ENCODE data around the gene FAM228B. TPM values are rescaled to one million over a fixed set of nuclear protein-coding genes. Genes with fewer than 3 reads are reported as not detected.

FAM228B gene
- polyA plus RNA-seq, 1 donor (not counting 4 experiments of a cell fraction or from before 2014, with no cell fraction given) = 2.0 TPM

DNA sequence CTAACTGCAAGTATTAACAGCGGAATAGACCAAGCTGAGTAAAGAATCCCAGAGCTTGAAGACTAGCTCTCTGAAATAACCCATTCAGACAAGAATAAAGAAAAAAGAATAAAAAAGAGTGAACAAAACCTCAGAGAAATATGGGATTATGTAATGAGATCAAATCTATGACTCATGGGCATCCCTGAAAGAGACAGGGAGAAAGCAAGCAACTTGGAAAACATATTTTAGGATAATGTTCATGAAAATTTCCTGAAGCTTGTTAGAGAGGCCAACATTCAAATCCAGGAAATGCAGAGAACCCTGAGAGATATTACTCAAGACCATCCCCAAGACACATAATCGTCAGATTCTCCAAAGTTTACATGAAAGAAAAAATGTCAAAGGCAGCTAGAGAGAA lies 17.5 kb upstream of the FAM228B start:
- TF ChIP-seq, protein P1, sequence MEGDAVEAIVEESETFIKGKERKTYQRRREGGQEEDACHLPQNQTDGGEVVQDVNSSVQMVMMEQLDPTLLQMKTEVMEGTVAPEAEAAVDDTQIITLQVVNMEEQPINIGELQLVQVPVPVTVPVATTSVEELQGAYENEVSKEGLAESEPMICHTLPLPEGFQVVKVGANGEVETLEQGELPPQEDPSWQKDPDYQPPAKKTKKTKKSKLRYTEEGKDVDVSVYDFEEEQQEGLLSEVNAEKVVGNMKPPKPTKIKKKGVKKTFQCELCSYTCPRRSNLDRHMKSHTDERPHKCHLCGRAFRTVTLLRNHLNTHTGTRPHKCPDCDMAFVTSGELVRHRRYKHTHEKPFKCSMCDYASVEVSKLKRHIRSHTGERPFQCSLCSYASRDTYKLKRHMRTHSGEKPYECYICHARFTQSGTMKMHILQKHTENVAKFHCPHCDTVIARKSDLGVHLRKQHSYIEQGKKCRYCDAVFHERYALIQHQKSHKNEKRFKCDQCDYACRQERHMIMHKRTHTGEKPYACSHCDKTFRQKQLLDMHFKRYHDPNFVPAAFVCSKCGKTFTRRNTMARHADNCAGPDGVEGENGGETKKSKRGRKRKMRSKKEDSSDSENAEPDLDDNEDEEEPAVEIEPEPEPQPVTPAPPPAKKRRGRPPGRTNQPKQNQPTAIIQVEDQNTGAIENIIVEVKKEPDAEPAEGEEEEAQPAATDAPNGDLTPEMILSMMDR (optimal IDR thresholded peaks at IDR 0.05 in 1 of 3, IDR thresholded peaks at IDR 0.05 in 1 of 3, conservative IDR thresholded peaks at IDR 0.05 in 1 of 3; ENCODE audit: extremely low read depth in 1 of 3, insufficient read depth in 2 of 3, low read length in 3 of 3) = no peak
- TF ChIP-seq EZH2 (IDR thresholded peaks at IDR 0.05; ENCODE audit: low read length) = no peak
- H3K27ac ChIP-seq (ENCODE audit: control insufficient read depth, insufficient read depth, low read length) = no peak overlapping the region
- peaks cover 2% of the 10 kb centered on the region for H3K4me1 ChIP-seq (ENCODE audit: control insufficient read depth, extremely low read depth, insufficient read depth, low read length)
- H3K9ac ChIP-seq (ENCODE audit: control insufficient read depth, extremely low read depth, insufficient read depth, low read length) = no peak overlapping the region
- dilution Hi-C loops (cut with MboI; ENCODE audit: extremely low pct_ligation_motif_present, low sequenced_read_pairs) = no loop called here
- no peaks in the 10 kb centered on the region for H3K79me2 ChIP-seq (ENCODE audit: control insufficient read depth, insufficient read depth, low read length)
- H4K20me1 ChIP-seq (ENCODE audit: control insufficient read depth, extremely low read depth, insufficient read depth, low read length) = no peaks in the 10 kb centered on the region
- H3K4me3 ChIP-seq (ENCODE audit: control insufficient read depth in 2 of 3, extremely low read depth in 1 of 3, insufficient read depth in 2 of 3, low read depth in 1 of 3, low read length in 3 of 3) = no peak overlapping the region
- DNase-seq (ENCODE audit: low read depth, low spot score) = no peak
- H3K9me1 ChIP-seq (ENCODE audit: control insufficient read depth, extremely low read depth, insufficient read depth, low read length) = no peaks in the 10 kb centered on the region
- H3K9me3 ChIP-seq (ENCODE audit: control insufficient read depth, low read depth, low read length) = no peaks in the 10 kb centered on the region
- H3K27me3 ChIP-seq (ENCODE audit: control insufficient read depth, extremely low read depth, insufficient read depth, low read length) = no peaks in the 10 kb centered on the region
- H3K36me3 ChIP-seq (ENCODE audit: control insufficient read depth in 2 of 2, extremely low read depth in 1 of 2, insufficient read depth in 2 of 2, low read length in 2 of 2) = no peaks in the 10 kb centered on the region
- H3K4me2 ChIP-seq (ENCODE audit: control insufficient read depth, extremely low read depth, insufficient read depth, low read depth, low read length) = no peak overlapping the region
- FAIRE-seq = no peak
- no peak overlapping the region for H2AFZ ChIP-seq (ENCODE audit: control insufficient read depth, low read length)

DNA sequence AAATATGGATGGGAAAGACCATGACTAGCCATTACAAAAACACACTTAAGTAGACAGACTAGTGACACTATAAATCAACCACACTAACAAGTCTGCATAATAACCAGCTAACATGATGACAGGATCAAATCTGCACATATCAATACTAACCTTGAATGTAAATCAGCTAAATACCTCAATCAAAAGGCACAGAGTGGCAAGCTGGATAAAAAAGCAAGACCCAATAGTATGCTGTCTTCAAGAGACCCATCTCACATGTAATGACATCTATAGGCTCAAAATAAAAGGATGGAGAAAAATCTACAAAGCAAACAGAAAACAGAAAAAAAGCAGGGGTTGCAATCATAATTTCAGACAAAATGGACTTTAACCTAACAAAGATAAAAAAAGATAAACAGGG lies 16.5 kb upstream of the FAM228B start:
- FAIRE-seq (no peak), DNase-seq (ENCODE audit: low read depth, low spot score) (no peak)
- dilution Hi-C loops (cut with MboI; ENCODE audit: extremely low pct_ligation_motif_present, low sequenced_read_pairs) = no loop called here
- Histone ChIP-seq H3K79me2 (ENCODE audit: control insufficient read depth, insufficient read depth, low read length) (no peaks in the 10 kb centered on the region), H3K36me3 (ENCODE audit: control insufficient read depth in 2 of 2, extremely low read depth in 1 of 2, insufficient read depth in 2 of 2, low read length in 2 of 2) (no peaks in the 10 kb centered on the region), H3K27ac (ENCODE audit: control insufficient read depth, insufficient read depth, low read length) (no peak overlapping the region), H3K4me1 (ENCODE audit: control insufficient read depth, extremely low read depth, insufficient read depth, low read length) (peaks cover 12% of the 10 kb centered on the region), H3K9me1 (ENCODE audit: control insufficient read depth, extremely low read depth, insufficient read depth, low read length) (no peaks in the 10 kb centered on the region), H4K20me1 (ENCODE audit: control insufficient read depth, extremely low read depth, insufficient read depth, low read length) (no peaks in the 10 kb centered on the region), H3K27me3 (ENCODE audit: control insufficient read depth, extremely low read depth, insufficient read depth, low read length) (no peaks in the 10 kb centered on the region), H3K9me3 (ENCODE audit: control insufficient read depth, low read depth, low read length) (no peaks in the 10 kb centered on the region), H3K9ac (ENCODE audit: control insufficient read depth, extremely low read depth, insufficient read depth, low read length) (no peak overlapping the region), H3K4me2 (ENCODE audit: control insufficient read depth, extremely low read depth, insufficient read depth, low read depth, low read length) (no peak overlapping the region), H3K4me3 (ENCODE audit: control insufficient read depth in 2 of 3, extremely low read depth in 1 of 3, insufficient read depth in 2 of 3, low read depth in 1 of 3, low read length in 3 of 3) (no peak overlapping the region), H2AFZ (ENCODE audit: control insufficient read depth, low read length) (no peak overlapping the region)
- TF ChIP-seq, protein P1 (optimal IDR thresholded peaks at IDR 0.05 in 1 of 3, IDR thresholded peaks at IDR 0.05 in 1 of 3, conservative IDR thresholded peaks at IDR 0.05 in 1 of 3; ENCODE audit: extremely low read depth in 1 of 3, insufficient read depth in 2 of 3, low read length in 3 of 3) = no peak
- no peak for TF ChIP-seq EZH2 (IDR thresholded peaks at IDR 0.05; ENCODE audit: low read length)

Data from keratinocyte (primary cell).